ENCODE measurements around the gene PTPRE. TPM values are rescaled to one million over a fixed set of nuclear protein-coding genes. Genes with fewer than 3 reads are reported as not detected.

The PTPRE gene
- total RNA-seq, 1 experiment from 2014 or later: 0.70 TPM

DNA sequence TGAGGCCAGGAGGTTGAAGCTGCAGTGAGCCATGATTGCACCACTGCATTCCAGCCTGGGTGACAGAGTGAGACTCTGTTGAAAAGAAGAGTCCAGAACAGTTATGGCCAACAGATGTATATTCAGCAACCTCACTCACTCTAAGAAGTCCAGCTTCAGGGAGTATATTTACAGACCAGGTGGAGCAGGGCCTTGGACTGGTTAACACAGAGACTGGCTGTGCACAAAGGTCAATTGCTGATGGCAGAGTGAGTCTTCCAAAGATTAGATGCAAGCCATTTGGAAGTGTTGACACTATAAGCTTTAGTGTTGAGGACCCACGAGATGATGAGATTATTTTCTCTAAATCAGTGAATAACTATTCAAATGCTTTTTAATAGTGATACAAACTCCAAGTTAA, 39.1 kb upstream of the PTPRE start:
- H4K20me1 ChIP-seq (ENCODE audit: control insufficient read depth, insufficient read depth, insufficient read length): no peaks in the 10 kb centered on the region
- no peak overlapping the region for H3K9ac ChIP-seq (ENCODE audit: extremely low read depth, insufficient read length, low read length)
- no peak overlapping the region for H2AFZ ChIP-seq (ENCODE audit: low read length)
- no peaks in the 10 kb centered on the region for H3K23me2 ChIP-seq (ENCODE audit: insufficient read length, low read depth, low read length, poor library complexity, severe bottlenecking)
- WGBS (ENCODE audit: extremely low coverage, insufficient read length, low lambda C conversion rate): no CpG with 5 or more reads among the region's 1 CpG
- no peak overlapping the region for H3K23ac ChIP-seq (ENCODE audit: insufficient read length, low read depth, low read length)
- H4K8ac ChIP-seq (replicated peaks; ENCODE audit: insufficient read length, low read depth, low read length): no peak overlapping the region
- H3K9me3 ChIP-seq (ENCODE audit: control insufficient read depth, low read depth, low read length): no peaks in the 10 kb centered on the region
- H3K4ac ChIP-seq (ENCODE audit: low read depth, low read length): no peak overlapping the region
- TF ChIP-seq, protein P1, sequence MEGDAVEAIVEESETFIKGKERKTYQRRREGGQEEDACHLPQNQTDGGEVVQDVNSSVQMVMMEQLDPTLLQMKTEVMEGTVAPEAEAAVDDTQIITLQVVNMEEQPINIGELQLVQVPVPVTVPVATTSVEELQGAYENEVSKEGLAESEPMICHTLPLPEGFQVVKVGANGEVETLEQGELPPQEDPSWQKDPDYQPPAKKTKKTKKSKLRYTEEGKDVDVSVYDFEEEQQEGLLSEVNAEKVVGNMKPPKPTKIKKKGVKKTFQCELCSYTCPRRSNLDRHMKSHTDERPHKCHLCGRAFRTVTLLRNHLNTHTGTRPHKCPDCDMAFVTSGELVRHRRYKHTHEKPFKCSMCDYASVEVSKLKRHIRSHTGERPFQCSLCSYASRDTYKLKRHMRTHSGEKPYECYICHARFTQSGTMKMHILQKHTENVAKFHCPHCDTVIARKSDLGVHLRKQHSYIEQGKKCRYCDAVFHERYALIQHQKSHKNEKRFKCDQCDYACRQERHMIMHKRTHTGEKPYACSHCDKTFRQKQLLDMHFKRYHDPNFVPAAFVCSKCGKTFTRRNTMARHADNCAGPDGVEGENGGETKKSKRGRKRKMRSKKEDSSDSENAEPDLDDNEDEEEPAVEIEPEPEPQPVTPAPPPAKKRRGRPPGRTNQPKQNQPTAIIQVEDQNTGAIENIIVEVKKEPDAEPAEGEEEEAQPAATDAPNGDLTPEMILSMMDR (conservative IDR thresholded peaks at IDR 0.05): no peak
- Mint-ChIP-seq H3K36me3 (ENCODE audit: insufficient read depth in 1 of 3, low read depth in 3 of 3) (peaks cover 0 to 19% (median 17%) of the 10 kb centered on the region in 3 experiments; a peak in 5 of 7 replicates), H3K4me1 (no peaks in the 10 kb centered on the region), H3K27ac (no peak overlapping the region), H3K4me3 (no peak overlapping the region), H3K27me3 (ENCODE audit: low read depth) (peaks cover 3% of the 10 kb centered on the region), H3K9me3 (peaks cover 19% of the 10 kb centered on the region in 2 experiments)
- H3T11ph ChIP-seq (ENCODE audit: low read length): no peak overlapping the region
- H2BK15ac ChIP-seq (ENCODE audit: low read depth, low read length): no peak overlapping the region
- no peak overlapping the region for H3K18ac ChIP-seq (ENCODE audit: insufficient read length, low read depth, low read length)
- no peaks in the 10 kb centered on the region for H3K4me1 ChIP-seq (ENCODE audit: insufficient read depth, low read length)
- no peak overlapping the region for H4K5ac ChIP-seq (ENCODE audit: insufficient read length, low read depth, low read length)
- H3K27me3 ChIP-seq (ENCODE audit: insufficient read depth, low read length): no peaks in the 10 kb centered on the region
- no peaks in the 10 kb centered on the region for H3K79me2 ChIP-seq (ENCODE audit: insufficient read depth, low read length)
- H2BK12ac ChIP-seq (ENCODE audit: insufficient read length, low read depth, low read length): no peak overlapping the region
- H2AK5ac ChIP-seq (ENCODE audit: insufficient read length, low read length): no peak overlapping the region
- no peak overlapping the region for H3K56ac ChIP-seq (ENCODE audit: insufficient read length, low read depth, low read length)
- H3K79me1 ChIP-seq (ENCODE audit: insufficient read depth, low read depth, low read length, poor library complexity, severe bottlenecking): no peaks in the 10 kb centered on the region
- H3K27ac ChIP-seq (ENCODE audit: insufficient read length, low read depth, low read length): no peak overlapping the region
- no peak overlapping the region for H4K91ac ChIP-seq (ENCODE audit: insufficient read length, low read depth, low read length)
- no peak overlapping the region for H3K4me2 ChIP-seq (ENCODE audit: insufficient read depth, insufficient read length, low read length)
- H3K14ac ChIP-seq (ENCODE audit: insufficient read depth, low read length): no peak overlapping the region
- H2BK20ac ChIP-seq (ENCODE audit: low read depth, low read length, poor library complexity, severe bottlenecking): no peak overlapping the region
- no peak overlapping the region for H2BK5ac ChIP-seq (ENCODE audit: insufficient read length, low read length)
- DNase-seq: no peak
- H2BK120ac ChIP-seq (ENCODE audit: low read depth, low read length, poor library complexity, severe bottlenecking): no peak overlapping the region

Measured in H9 (cell line).